ENCODE results near the gene FOXJ1.
A peak's percentile ranks its signal among the peaks of the same experiment; 100 is the strongest.

FOXJ1 gene

GRCh38 chr17:76107509-76107908 lies 33.5 kb downstream of the FOXJ1 start:
- H3K4me3 ChIP-seq, result no peak overlapping the region
- H3K27ac ChIP-seq, result no peak overlapping the region
- no peak for DNase-seq (ENCODE audit: low spot score)
- TF ChIP-seq CTCF (IDR thresholded peaks at IDR 0.05), result no peak

GRCh38 chr17:76106703-76107102 lies 34.3 kb downstream of the FOXJ1 start:
- H3K4me3 ChIP-seq, result no peak overlapping the region
- H3K27ac ChIP-seq, result no peak overlapping the region
- DNase-seq (ENCODE audit: low spot score), result no peak
- no peak for TF ChIP-seq CTCF (IDR thresholded peaks at IDR 0.05)

- Histone ChIP-seq H3K4me3 (no peak overlapping the region), H3K27ac (no peak overlapping the region)
- no peak for DNase-seq (ENCODE audit: low spot score)
- no peak for TF ChIP-seq CTCF (IDR thresholded peaks at IDR 0.05)
Measured at GRCh38 chr17:76104896-76105231, 36.2 kb downstream of the FOXJ1 start.

- no peak for DNase-seq (ENCODE audit: low spot score)
- TF ChIP-seq CTCF (IDR thresholded peaks at IDR 0.05), result no peak
- H3K4me3 ChIP-seq, result peak overlapping the region; percentile 95
- H3K27ac ChIP-seq, result peak overlapping the region; percentile 70 to 76
Measured at GRCh38 chr17:76104140-76104895, 36.7 kb downstream of the FOXJ1 start.

GRCh38 chr17:76103274-76104139 lies 37.5 kb downstream of the FOXJ1 start, which contains the start of gene EXOC7:
EXOC7 (minus strand) TSS chr17:76103787; CDS start chr17:76103692, 95 bp downstream.
- TF ChIP-seq CTCF (IDR thresholded peaks at IDR 0.05), result no peak
- Histone ChIP-seq H3K4me3 (peak within 1 kb of the TSS; percentile 95), H3K27ac (peak within 1 kb of the TSS; percentile 70 to 76)
- peak; percentile 93 for DNase-seq (ENCODE audit: low spot score)

- peak overlapping the region; percentile 70 to 76 for H3K27ac ChIP-seq
- no peak for TF ChIP-seq CTCF (IDR thresholded peaks at IDR 0.05)
- DNase-seq (ENCODE audit: low spot score), result no peak
- H3K4me3 ChIP-seq, result peak overlapping the region; percentile 95
Measured at GRCh38 chr17:76102944-76103273, 38.1 kb downstream of the FOXJ1 start.

Data from coronary artery (tissue), 2 donors.